Measurements from ENCODE around the gene BCAR1. TPM values are rescaled to one million over a fixed set of nuclear protein-coding genes. Genes with fewer than 3 reads are reported as not detected.
"Not testable (repeated sequence)": the region's sequence is repeated elsewhere in the genome, so short reads cannot be mapped to it uniquely, and the experiment has no call there.

BCAR1 gene
- total RNA-seq, 1 experiment from 2014 or later: 106 TPM

- DNase-seq (ENCODE audit: low spot score): no peak
Measured at GRCh38 chr16:75224306-75225082, 26.9 kb downstream of the BCAR1 start.

GRCh38 chr16:75223129-75223528, 28.3 kb downstream of the BCAR1 start:
- not testable (repeated sequence) for DNase-seq (ENCODE audit: low spot score)

DNA sequence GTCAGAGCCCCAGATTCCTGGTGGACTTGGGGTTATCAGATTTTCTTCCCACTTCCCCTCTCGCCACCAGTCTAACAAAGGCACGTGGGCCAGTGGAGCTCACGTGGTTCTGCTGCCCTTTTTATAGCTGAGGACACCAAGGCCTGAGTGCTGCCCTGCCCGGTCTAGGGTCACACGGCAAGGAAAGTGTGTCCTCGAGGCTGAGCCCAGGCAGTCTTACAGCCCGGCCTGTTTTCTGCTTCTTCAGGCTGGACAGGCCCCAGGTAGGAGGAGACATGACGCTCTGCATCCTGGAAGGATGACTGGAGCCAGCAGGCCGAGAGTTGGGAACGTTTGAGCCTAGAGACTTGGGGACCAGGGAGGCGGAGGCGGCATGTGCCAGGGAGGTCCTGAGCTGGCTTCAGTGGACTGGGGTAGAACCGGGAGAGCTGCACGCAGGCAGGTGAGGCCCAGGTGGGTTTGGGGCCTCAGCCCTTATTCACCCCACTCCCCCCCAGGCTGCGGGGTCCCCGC, 29.1 kb downstream of the BCAR1 start:
- no peak for DNase-seq (ENCODE audit: low spot score)

DNA sequence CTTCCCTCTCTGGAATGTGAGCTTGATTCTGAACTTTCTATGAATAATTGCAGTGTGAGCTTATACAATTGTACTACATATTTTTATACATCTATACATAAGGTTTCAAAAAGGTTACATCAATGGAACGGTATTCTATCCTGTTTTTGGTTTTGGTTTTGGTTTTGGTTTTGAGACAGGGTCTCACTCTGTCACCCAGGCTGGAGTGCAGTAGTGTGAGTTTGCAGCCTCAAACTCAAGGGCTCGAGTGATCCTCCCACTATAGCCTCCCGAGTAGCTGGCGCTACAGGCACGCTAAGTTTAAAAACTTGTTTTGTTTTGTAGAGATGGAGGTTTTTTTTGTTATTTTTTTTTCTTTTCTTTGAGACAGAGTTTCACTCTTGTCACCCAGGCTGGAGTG, 31.6 kb downstream of the BCAR1 start:
- no peak for DNase-seq (ENCODE audit: low spot score)

DNA sequence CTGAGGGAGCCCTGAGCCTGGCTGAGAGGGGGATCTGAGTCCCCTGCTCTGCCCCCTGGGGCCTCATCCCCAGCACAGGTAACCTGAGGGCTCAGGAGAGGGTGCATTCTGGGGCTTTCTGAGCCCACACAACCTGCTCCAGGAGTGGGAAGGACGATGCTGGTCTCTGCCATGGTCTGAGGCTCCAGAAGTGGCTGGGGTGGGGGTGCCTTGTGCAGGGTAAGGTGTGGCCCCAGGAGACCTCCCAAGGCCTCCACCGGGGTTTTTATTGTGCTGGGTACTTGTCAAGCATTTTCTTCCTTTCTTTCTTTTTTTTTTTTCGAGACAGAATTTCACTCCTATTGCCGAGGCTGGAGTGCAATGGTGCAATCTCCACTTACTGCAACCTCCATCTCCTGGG, 32.3 kb downstream of the BCAR1 start:
- DNase-seq (ENCODE audit: low spot score): no peak

- no peak for DNase-seq (ENCODE audit: low spot score)
Measured at GRCh38 chr16:75218256-75219076, 33.0 kb downstream of the BCAR1 start, which contains the start of gene CTRB1. CTRB1 (plus strand) TSS chr16:75218988; CDS start chr16:75219008, 20 bp downstream.

DNA sequence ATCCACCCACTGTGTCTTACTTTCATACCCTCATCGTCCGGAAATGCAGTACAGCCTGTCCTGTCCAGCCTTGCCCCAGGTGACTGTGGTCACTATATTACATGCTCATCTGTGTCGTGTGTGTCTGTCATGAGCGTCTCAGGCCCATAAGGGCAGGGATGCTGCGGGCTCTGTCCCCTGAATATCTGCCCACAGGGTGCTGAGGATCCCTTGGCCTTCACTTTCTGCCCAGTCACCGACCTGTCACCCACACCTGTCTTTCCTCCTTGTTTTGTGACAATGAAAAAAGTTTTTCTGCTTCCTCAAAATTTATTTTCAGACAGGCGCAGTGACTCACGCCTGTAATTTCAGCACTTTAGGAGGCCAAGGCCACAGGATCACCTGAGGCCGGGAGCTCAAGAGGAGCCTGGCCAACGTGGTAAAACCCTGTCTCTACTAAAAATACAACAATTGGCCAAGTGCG, 34.0 kb downstream of the BCAR1 start:
- no peak for DNase-seq (ENCODE audit: low spot score)

GRCh38 chr16:75216576-75216975, 34.8 kb downstream of the BCAR1 start:
- no peak for DNase-seq (ENCODE audit: low spot score)

GRCh38 chr16:75216127-75216526, 35.3 kb downstream of the BCAR1 start:
- DNase-seq (ENCODE audit: low spot score): no peak

GRCh38 chr16:75211286-75211685, 40.1 kb downstream of the BCAR1 start:
- not testable (repeated sequence) for DNase-seq (ENCODE audit: low spot score)

GRCh38 chr16:75209944-75210343, 41.5 kb downstream of the BCAR1 start:
- DNase-seq (ENCODE audit: low spot score): no peak

GRCh38 chr16:75209514-75209913, 41.9 kb downstream of the BCAR1 start:
- DNase-seq (ENCODE audit: low spot score): not testable (repeated sequence)

DNA sequence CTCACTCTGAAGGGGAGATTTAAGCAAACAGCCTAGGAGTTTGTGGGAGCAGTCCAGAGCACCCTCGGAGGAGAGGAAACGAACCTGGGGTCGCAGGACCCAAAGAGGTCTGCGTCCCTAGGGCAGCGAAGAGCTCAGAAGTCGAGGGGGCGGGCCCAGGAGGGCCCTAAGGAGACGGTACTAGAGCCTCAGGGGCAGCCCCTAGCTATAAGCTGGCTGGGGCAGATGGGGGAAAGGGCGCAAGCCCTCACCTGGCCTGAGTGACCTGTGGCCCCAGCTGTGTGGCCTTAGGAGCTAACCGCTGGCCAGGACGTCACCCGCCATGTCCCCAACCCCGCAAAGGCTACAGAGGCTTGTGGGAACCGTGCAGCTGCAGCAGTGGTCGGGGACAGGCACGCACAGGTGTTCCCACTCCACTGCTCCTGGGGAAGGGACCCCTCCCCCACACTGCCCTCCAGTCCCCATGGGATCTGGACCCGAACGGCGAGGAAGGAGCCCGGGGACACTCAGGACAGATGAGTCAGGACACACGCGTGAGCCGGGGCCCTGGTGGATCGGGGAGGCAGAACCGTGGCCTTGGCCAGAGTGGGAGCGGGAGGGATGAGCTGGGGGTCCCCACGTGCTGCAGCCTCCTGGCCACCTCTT, 42.4 kb downstream of the BCAR1 start:
- DNase-seq (ENCODE audit: low spot score): no peak

GRCh38 chr16:75208242-75208825, 43.1 kb downstream of the BCAR1 start:
- DNase-seq (ENCODE audit: low spot score): no peak

GRCh38 chr16:75207831-75208230, 43.6 kb downstream of the BCAR1 start:
- no peak for DNase-seq (ENCODE audit: low spot score)

- DNase-seq (ENCODE audit: low spot score): no peak
Measured at GRCh38 chr16:75206749-75207451, 44.5 kb downstream of the BCAR1 start, which contains the start of gene CTRB2. CTRB2 (minus strand) TSS chr16:75207161; CDS start chr16:75207141, 20 bp downstream.

DNA sequence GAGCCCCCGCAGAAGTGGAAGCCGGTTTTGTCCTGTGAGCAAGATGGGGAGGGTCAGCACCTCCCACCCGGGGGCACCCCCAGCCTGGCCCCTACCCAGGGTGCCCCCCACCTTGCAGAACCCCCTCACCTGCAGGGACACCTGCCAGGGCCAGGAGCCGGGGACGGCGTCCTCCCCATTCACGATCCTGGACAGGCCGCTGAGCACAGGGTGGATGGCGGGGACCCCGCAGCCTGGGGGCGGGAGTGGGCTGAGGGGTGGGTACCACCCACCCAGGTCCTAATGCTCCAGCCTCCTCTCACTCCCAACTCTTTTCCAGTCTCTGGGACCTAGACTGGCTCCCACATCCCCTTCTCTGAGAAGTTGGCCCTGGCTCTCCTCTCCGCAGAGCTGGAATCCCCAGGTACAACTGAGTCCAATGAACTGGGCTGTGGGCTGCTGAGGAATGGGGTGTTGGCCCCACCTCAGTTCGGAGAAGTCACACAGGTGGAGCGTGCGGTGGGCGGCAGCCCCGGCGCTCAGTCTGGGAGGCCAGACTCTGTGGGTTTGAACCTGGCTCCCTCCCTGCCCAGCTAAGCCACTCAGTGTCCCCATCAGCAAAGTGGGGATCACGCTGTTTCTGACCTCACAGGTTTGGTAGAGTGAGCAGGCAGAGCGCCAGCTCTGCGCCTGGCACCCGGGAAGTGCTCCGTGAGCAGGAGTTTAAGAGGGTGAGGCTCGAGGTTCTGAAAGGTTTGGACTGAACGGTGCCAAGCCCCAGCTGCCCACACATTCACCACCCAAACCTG, 45.3 kb downstream of the BCAR1 start:
- DNase-seq (ENCODE audit: low spot score): not testable (repeated sequence)

- not testable (repeated sequence) for DNase-seq (ENCODE audit: low spot score)
Measured at GRCh38 chr16:75205438-75205837, 46.0 kb downstream of the BCAR1 start.

DNA sequence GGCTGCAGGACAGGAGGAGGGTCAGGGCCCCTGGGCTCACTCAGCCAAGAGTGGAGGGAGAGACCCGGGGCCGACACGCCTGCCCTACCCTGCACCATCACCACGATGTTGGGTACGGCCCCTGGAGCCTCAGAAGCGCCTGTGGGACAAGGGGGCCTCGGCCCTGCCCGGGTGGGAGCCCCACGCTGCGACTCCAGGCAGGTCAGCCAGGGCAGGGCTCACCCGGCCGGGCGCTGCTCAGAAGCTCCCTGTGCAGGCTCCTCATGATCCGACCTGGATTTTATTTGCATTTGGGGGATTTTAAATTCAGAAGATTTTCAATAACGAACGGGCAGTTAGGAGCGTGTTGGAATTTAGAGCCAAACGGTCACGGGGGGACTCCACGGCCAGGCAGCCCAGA, 46.5 kb downstream of the BCAR1 start:
- not testable (repeated sequence) for DNase-seq (ENCODE audit: low spot score)

DNA sequence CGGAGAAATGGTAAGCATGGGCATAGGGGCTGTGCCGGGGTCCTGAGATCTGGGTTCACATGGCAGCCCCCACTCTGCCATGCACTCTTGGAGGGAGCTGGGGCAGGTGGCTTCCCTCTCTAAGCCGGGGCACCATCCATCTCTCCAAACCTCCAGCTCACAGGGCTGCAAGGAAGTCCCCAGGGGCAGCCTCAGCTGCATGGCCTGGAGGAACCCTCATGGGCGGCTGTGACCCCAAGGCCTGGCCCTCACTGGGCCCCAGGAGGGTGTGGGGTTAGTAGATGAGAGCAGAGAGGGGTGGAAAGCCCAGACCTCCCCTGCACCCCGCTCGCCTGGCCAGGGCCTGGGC, 47.0 kb downstream of the BCAR1 start:
- DNase-seq (ENCODE audit: low spot score): no peak
